HEK293 (cell line): ENCODE measurements around the gene DIP2C.

Experiments
- CTCF ChIA-PET: fragments of 350-600 bp; formaldehyde crosslinking; extraction: SDS; loops from one replicate; lab custom pipeline; 2021; ENCODE audit warnings: antibody characterized with exemption; lab: Yijun Ruan, JAX
- POLR2A ChIA-PET: fragments of 300-600 bp; formaldehyde crosslinking; extraction: SDS; loops from one replicate; lab custom pipeline; 2020; ENCODE audit warnings: antibody characterized with exemption, inconsistent platforms; lab: Yijun Ruan, JAX
- H3K27ac ChIP-seq: fragments of 200-500 bp; sonication (Bioruptor generic); 2 replicates; pipeline ENCODE4 v1.5.1; 2014; ENCODE audit warnings: low read depth, low read length, control low read depth, inconsistent platforms; ENCODE audit errors: extremely low read depth
- H3K36me3 ChIP-seq, 2 experiments: fragments of 200-500 bp in 1 of 2; sonication (Bioruptor generic) in 1 of 2; 1 replicate in 1 of 2; 2 replicates in 1 of 2; pipeline ENCODE4 v1.5.1; 2014 to 2017; ENCODE audit warnings: inconsistent platforms in 2 of 2, low read length in 2 of 2; ENCODE audit not compliant: control insufficient read depth in 2 of 2, insufficient read depth in 1 of 2
- H3K4me1 ChIP-seq: fragments of 200-500 bp; sonication (Bioruptor generic); 2 replicates; pipeline ENCODE4 v1.5.1; 2014; ENCODE audit warnings: mild to moderate bottlenecking, low read length, inconsistent platforms; ENCODE audit not compliant: control insufficient read depth, insufficient read depth
- H3K4me3 ChIP-seq: 2 replicates; pipeline ENCODE4 v1.5.1; 2011; ENCODE audit warnings: low read depth, mild to moderate bottlenecking, control low read depth, low read length, moderate library complexity
- H3K9me3 ChIP-seq: fragments of 200-500 bp; sonication (Bioruptor generic); 2 replicates; pipeline ENCODE4 v1.5.1; 2014; ENCODE audit warnings: low read depth, low read length, inconsistent platforms; ENCODE audit not compliant: control insufficient read depth, insufficient read depth
- BCL11A ChIP-seq: fragments of 450-650 bp; formaldehyde crosslinking; IDR thresholded peaks from 2 replicates; pipeline ENCODE4 v1.5.1; 2016; ENCODE audit warnings: low read depth, missing biosample characterization, missing genetic modification characterization
- GLIS1 ChIP-seq: fragments of 450-650 bp; formaldehyde crosslinking; IDR thresholded peaks from 2 replicates; pipeline ENCODE4 v1.5.1; 2016; ENCODE audit warnings: missing biosample characterization, missing genetic modification characterization
- MYNN ChIP-seq: fragments of 450-650 bp; formaldehyde crosslinking; IDR thresholded peaks from 2 replicates; pipeline ENCODE4 v1.5.1; 2016; ENCODE audit warnings: missing biosample characterization, missing genetic modification characterization, borderline replicate concordance
- SP2 ChIP-seq: fragments of 450-650 bp; formaldehyde crosslinking; IDR thresholded peaks from 2 replicates; pipeline ENCODE4 v1.5.1; 2016; ENCODE audit warnings: missing biosample characterization, missing genetic modification characterization
- TRIM28 ChIP-seq: IDR thresholded peaks from 2 replicates; pipeline ENCODE4 v1.6.1; 2011; ENCODE audit warnings: low read length, control low read depth, borderline replicate concordance
- ZIC2 ChIP-seq: fragments of 450-650 bp; formaldehyde crosslinking; IDR thresholded peaks from 2 replicates; pipeline ENCODE4 v1.5.1; 2016; ENCODE audit warnings: missing biosample characterization, missing genetic modification characterization
- ZNF223 ChIP-seq: fragments of 450-650 bp; formaldehyde crosslinking; IDR thresholded peaks from 2 replicates; pipeline ENCODE4 v1.5.1; 2016; ENCODE audit warnings: missing biosample characterization, missing genetic modification characterization
- ZNF324 ChIP-seq: fragments of 450-650 bp; formaldehyde crosslinking; IDR thresholded peaks from 2 replicates; pipeline ENCODE4 v1.5.1; 2016; ENCODE audit warnings: missing biosample characterization, missing genetic modification characterization
- ZNF335 ChIP-seq: fragments of 450-650 bp; formaldehyde crosslinking; conservative IDR thresholded peaks from 2 replicates; pipeline ENCODE4 v1.5.1; 2016; ENCODE audit warnings: missing biosample characterization, missing genetic modification characterization
- ZNF530 ChIP-seq: fragments of 450-650 bp; formaldehyde crosslinking; IDR thresholded peaks from 2 replicates; pipeline ENCODE4 v1.5.1; 2016; ENCODE audit warnings: low read depth, missing biosample characterization, missing genetic modification characterization
- ZNF677 ChIP-seq: fragments of 450-650 bp; IDR thresholded peaks from 2 replicates; pipeline ENCODE4 v1.5.0; 2018; ENCODE audit warnings: missing biosample characterization, mild to moderate bottlenecking, missing genetic modification characterization, moderate library complexity
- ZNF707 ChIP-seq: fragments of 450-650 bp; formaldehyde crosslinking; IDR thresholded peaks from 2 replicates; pipeline ENCODE4 v1.5.1; 2016; ENCODE audit warnings: missing biosample characterization, missing genetic modification characterization
- ZSCAN30 ChIP-seq: fragments of 450-650 bp; IDR thresholded peaks from 2 replicates; pipeline ENCODE4 v1.5.1; 2018; ENCODE audit warnings: missing biosample characterization, mild to moderate bottlenecking, missing genetic modification characterization, moderate library complexity
- TF ChIP-seq, protein P1 (sequence below): fragments of 450-650 bp; formaldehyde crosslinking; IDR thresholded peaks from 2 replicates; pipeline ENCODE4 v1.5.1; 2016; ENCODE audit warnings: missing biosample characterization, missing genetic modification characterization, low read depth
- TF ChIP-seq, protein P2 (sequence below): fragments of 450-650 bp; formaldehyde crosslinking; conservative IDR thresholded peaks from 2 replicates; pipeline ENCODE4 v1.5.1; 2016; ENCODE audit warnings: low read depth, missing biosample characterization, missing genetic modification characterization
- TF ChIP-seq, protein P3 (sequence below): fragments of 450-650 bp; formaldehyde crosslinking; IDR thresholded peaks from 2 replicates; pipeline ENCODE4 v1.5.1; 2016; ENCODE audit warnings: missing biosample characterization, missing genetic modification characterization
- TF ChIP-seq, protein P4 (sequence below): fragments of 450-650 bp; formaldehyde crosslinking; IDR thresholded peaks from 2 replicates; pipeline ENCODE4 v1.5.1; 2016; ENCODE audit warnings: missing biosample characterization, missing genetic modification characterization
- TF ChIP-seq, protein P5 (sequence below): fragments of 450-650 bp; formaldehyde crosslinking; IDR thresholded peaks from 2 replicates; pipeline ENCODE4 v1.5.1; 2016; ENCODE audit warnings: missing biosample characterization, missing genetic modification characterization

DIP2C gene

DNA sequence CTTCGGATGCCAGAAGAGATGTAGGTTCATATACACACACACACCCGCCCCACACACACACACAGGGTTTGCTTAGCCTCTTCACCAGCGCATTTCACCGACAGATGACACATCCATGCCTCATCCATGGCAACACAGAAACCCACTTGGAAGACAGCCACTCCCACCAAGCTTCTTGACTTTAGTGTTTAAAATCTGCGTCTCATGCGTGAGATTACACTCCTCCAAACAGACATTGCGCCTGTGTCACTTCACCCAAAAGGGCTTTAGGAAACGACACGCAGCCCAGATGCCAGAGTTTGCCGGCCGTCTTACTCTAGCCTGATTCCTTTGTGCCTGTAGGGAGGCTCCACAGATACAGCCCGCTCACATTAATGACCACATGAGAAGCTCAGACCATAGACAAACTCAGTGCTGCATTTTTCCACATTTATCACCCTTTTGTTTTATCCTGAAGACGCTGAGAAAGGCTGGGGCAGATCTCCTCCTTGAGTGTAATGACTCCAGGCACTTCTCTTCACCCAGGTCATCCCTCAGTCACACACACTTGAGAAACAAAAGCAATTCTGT, 73.8 kb downstream of the DIP2C start:
- Histone ChIP-seq H3K36me3 (no peaks in the 10 kb centered on the region), H3K4me3 (no peak overlapping the region), H3K4me1 (no peaks in the 10 kb centered on the region), H3K9me3 (no peaks in the 10 kb centered on the region), H3K27ac (no peak overlapping the region)
- TF ChIP-seq, protein P1, sequence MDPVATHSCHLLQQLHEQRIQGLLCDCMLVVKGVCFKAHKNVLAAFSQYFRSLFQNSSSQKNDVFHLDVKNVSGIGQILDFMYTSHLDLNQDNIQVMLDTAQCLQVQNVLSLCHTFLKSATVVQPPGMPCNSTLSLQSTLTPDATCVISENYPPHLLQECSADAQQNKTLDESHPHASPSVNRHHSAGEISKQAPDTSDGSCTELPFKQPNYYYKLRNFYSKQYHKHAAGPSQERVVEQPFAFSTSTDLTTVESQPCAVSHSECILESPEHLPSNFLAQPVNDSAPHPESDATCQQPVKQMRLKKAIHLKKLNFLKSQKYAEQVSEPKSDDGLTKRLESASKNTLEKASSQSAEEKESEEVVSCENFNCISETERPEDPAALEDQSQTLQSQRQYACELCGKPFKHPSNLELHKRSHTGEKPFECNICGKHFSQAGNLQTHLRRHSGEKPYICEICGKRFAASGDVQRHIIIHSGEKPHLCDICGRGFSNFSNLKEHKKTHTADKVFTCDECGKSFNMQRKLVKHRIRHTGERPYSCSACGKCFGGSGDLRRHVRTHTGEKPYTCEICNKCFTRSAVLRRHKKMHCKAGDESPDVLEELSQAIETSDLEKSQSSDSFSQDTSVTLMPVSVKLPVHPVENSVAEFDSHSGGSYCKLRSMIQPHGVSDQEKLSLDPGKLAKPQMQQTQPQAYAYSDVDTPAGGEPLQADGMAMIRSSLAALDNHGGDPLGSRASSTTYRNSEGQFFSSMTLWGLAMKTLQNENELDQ, result no peak
- no peak for TF ChIP-seq ZNF335 (tag by site-specific recombination)
- TF ChIP-seq ZNF677 (tag by site-specific recombination), result no peak
- TF ChIP-seq TRIM28, result no peak
- TF ChIP-seq, protein P2, sequence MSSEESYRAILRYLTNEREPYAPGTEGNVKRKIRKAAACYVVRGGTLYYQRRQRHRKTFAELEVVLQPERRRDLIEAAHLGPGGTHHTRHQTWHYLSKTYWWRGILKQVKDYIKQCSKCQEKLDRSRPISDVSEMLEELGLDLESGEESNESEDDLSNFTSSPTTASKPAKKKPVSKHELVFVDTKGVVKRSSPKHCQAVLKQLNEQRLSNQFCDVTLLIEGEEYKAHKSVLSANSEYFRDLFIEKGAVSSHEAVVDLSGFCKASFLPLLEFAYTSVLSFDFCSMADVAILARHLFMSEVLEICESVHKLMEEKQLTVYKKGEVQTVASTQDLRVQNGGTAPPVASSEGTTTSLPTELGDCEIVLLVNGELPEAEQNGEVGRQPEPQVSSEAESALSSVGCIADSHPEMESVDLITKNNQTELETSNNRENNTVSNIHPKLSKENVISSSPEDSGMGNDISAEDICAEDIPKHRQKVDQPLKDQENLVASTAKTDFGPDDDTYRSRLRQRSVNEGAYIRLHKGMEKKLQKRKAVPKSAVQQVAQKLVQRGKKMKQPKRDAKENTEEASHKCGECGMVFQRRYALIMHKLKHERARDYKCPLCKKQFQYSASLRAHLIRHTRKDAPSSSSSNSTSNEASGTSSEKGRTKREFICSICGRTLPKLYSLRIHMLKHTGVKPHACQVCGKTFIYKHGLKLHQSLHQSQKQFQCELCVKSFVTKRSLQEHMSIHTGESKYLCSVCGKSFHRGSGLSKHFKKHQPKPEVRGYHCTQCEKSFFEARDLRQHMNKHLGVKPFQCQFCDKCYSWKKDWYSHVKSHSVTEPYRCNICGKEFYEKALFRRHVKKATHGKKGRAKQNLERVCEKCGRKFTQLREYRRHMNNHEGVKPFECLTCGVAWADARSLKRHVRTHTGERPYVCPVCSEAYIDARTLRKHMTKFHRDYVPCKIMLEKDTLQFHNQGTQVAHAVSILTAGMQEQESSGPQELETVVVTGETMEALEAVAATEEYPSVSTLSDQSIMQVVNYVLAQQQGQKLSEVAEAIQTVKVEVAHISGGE (tag by site-specific recombination), result no peak
- TF ChIP-seq ZNF530 (tag by site-specific recombination), result no peak
- TF ChIP-seq ZIC2 (tag by site-specific recombination), result no peak
- CTCF ChIA-PET, result interaction anchor here (0.5 kb wide), 1 partner anchor 682 kb away, joined by 4 read pairs; no protein-coding TSS in a partner anchor
- POLR2A ChIA-PET, result no interaction called here

DNA sequence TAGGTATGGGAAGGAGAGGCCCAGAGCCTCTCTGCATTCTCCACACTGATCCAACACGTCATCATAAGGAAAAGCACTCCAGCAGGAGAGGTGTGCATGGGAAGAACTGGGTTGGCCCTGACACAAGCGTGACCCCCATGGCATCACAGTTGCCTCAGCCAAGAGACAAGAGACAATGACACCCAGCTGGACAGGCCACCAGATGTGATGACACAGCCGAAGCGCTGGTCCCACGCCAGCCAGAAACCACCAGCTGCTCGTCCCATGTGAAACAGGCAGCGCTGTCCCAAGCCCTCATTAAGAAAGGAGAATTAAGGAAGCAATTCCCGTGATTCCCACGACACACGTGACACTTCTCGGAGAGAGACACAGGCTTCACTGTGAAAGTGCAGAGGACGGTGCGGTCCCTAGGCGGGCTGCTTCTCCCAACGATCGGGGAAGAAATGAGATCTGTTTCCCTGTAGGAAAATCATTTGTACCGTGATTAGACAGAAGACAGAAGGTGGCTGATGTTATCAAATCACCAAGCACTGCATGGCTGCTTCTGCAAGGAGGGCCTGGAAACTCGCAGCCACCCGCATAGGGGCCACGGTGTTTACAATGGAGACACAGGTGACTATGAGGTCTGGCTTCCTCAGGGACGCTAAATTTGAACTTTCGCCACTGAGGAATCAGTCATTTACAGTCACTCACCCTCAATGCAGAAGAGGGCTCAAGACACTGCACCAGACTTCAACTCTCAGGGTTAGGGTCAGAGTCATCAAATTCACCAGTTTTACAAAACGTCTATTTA, 74.5 kb downstream of the DIP2C start:
- no peak overlapping the region for H3K4me3 ChIP-seq
- H3K27ac ChIP-seq, result no peak overlapping the region
- POLR2A ChIA-PET, result no interaction called here
- CTCF ChIA-PET, result no interaction called here
- no peaks in the 10 kb centered on the region for H3K4me1 ChIP-seq
- TF ChIP-seq ZNF223 (tag by site-specific recombination) (no peak), ZNF707 (tag by site-specific recombination) (no peak), ZSCAN30 (tag by site-specific recombination) (no peak), MYNN (tag by site-specific recombination) (no peak), ZNF324 (tag by site-specific recombination) (no peak), BCL11A (no peak), GLIS1 (tag by site-specific recombination) (no peak), SP2 (tag by site-specific recombination) (no peak)
- TF ChIP-seq, protein P3, sequence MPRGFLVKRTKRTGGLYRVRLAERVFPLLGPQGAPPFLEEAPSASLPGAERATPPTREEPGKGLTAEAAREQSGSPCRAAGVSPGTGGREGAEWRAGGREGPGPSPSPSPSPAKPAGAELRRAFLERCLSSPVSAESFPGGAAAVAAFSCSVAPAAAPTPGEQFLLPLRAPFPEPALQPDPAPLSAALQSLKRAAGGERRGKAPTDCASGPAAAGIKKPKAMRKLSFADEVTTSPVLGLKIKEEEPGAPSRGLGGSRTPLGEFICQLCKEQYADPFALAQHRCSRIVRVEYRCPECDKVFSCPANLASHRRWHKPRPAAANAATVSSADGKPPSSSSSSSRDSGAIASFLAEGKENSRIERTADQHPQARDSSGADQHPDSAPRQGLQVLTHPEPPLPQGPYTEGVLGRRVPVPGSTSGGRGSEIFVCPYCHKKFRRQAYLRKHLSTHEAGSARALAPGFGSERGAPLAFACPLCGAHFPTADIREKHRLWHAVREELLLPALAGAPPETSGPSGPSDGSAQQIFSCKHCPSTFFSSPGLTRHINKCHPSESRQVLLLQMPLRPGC (tag by site-specific recombination), result no peak
- TF ChIP-seq, protein P4, sequence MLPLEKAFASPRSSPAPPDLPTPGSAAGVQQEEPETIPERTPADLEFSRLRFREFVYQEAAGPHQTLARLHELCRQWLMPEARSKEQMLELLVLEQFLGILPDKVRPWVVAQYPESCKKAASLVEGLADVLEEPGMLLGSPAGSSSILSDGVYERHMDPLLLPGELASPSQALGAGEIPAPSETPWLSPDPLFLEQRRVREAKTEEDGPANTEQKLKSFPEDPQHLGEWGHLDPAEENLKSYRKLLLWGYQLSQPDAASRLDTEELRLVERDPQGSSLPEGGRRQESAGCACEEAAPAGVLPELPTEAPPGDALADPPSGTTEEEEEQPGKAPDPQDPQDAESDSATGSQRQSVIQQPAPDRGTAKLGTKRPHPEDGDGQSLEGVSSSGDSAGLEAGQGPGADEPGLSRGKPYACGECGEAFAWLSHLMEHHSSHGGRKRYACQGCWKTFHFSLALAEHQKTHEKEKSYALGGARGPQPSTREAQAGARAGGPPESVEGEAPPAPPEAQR (tag by site-specific recombination), result no peak
- TF ChIP-seq, protein P5, sequence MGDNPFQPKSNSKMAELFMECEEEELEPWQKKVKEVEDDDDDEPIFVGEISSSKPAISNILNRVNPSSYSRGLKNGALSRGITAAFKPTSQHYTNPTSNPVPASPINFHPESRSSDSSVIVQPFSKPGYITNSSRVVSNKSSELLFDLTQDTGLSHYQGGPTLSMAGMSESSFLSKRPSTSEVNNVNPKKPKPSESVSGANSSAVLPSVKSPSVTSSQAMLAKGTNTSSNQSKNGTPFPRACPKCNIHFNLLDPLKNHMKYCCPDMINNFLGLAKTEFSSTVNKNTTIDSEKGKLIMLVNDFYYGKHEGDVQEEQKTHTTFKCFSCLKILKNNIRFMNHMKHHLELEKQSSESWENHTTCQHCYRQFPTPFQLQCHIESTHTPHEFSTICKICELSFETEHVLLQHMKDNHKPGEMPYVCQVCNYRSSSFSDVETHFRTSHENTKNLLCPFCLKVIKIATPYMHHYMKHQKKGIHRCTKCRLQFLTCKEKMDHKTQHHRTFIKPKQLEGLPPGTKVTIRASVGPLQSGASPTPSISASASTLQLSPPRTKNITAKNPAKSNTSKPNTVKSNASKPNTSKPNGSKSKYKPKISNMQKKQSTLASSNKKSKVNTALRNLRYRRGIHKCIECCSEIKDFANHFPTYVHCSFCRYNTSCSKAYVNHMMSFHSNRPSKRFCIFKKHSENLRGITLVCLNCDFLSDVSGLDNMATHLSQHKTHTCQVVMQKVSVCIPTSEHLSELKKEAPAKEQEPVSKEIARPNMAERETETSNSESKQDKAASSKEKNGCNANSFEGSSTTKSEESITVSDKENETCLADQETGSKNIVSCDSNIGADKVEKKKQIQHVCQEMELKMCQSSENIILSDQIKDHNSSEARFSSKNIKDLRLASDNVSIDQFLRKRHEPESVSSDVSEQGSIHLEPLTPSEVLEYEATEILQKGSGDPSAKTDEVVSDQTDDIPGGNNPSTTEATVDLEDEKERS, result no peak
- no peaks in the 10 kb centered on the region for H3K9me3 ChIP-seq
- H3K36me3 ChIP-seq, result no peaks in the 10 kb centered on the region
